HG03457 (cell line): ENCODE measurements around the gene RARG.
"Not testable (repeated sequence)": the region's sequence is repeated elsewhere in the genome, so short reads cannot be mapped to it uniquely, and the experiment has no call there.

ENCODE experiments used
- ATAC-seq: cut with Tn5 transposase; IDR thresholded peaks from one replicate; pipeline ENCODE4 v1.9.1; 2021; ENCODE audit warnings: moderate number of reproducible peaks; ENCODE audit not compliant: unreplicated experiment

RARG gene

DNA sequence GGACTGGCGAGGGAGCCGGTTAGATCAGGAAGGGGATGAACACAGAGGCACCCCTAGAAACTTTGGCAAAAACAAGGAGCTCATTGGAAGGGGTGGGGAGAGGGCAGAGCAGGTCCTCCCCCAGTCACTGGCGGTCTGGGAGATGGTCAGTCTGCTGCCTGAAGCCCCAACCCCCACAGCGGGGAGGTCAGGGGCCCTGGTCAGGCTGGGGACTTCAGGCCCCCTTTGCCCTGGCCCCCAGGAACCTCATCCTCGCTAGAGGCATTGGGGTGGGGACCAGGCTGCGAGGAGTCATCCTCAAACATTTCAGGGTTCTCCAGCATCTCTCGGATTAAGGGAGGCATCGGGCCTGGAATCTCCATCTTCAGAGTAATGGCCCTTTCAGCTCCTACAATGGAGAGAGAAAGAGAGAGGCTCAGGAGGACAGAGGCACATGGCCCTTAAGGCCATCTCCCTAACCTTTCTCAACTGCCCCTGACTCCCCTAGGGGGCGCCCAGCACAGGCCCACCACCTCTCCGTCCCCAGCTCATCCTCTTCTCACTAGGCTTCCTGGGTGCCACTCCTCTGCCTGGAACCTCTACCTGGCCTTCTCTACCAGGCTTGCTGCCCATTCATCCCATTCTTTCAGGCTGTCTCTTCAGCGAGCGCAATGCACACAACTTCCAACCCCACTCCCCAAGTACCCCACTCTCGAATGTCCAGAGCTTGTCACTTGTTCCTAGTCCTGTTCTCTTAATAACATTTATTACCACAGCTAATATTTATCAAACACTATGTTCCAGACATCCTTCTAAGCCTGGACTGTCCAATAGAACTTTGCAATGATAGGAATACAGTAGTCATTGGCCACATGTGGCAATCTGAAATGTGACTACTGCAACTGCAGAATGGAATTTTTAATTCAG is 20.3 kb downstream of the RARG start:
- no peak for ATAC-seq

DNA sequence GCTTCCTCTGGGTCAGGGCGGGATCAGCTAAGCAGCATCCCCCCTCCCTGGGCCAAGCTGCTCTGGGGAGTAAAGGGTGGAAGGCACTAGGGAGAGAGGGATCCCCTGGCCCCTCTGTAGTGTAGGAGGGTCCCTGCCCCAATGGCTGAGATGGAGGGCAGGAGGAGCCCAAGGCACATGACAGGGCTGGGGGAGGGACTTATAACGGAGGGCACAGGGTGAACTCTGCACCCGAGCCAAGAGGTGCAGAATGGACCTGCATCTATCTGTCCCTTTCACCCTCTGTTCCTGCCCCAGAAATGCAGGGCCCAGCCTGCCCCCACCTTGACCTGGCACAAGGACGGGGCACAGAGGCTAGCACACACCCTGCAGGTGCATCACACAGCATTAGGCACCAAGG is 21.2 kb downstream of the RARG start:
- ATAC-seq = no peak

DNA sequence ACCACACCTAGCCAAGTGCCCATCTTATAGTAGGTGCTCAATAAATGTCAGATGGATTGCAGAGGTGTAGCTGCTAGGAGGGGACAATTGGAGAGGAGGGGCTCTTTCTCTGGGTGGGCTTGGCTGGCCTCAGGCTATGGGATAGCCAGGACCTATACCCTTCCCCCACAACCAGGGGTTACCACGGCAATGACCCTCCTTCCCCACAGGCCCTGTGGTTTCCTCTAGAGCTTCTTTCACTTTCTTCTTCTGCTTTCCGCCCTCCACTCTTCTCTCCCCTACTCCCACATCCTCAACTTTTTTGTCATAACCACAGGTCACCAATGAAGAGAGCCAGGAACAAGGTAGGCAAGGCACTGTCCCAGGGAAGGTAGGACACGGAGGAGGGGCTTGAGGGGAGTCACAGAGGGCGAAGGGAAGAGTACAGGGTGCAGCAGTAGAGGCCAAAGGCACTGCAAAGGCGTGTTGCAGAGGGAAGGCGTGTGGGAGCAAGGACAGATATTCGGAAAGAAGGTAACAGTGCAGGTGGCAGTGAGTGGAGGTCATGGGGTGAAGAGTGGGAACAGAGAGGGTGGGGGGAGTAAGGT is 23.0 kb downstream of the RARG start:
- ATAC-seq = no peak

DNA sequence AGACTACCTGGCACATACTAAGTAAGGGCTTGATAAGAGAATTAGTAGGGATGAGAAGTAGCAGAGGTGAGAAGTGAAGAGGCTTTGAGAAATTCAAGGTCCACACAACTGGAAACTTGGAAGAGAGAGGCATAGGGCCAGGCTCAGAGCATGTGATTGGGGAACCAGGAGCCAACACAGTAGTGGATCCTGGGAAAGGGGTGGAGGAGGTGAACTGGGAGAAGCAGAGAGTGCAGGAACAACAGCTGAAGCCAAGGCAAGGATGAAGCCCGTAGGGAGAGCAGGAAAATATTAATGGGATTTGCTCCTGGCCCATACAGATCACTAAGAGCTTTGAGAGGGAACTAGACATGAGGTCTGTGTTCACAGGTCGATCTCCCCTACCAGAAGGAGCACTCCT is 23.6 kb downstream of the RARG start:
- ATAC-seq = no peak

DNA sequence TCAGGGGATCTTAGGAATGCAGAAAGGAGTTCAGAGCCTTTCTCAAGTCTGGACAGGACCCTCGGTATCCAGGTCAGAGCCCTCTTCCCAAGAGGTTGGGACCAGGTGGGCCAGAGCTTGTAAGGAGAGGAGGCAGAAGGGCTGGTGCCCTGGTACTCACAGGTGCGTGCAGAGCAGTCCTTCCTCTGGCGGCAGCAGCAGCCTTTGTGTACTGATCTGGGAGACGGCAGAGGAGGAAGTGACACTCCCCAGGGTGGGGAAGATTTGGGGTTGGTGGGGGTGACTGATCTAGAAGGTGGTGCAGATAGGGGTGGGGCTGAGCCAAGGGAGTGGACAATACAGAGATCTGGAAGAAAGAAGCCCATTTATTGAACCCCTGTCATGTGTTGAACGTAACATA is 25.0 kb downstream of the RARG start, which contains the start of gene ITGB7:
TSS of gene ITGB7 (minus strand) at position 210 of the 400 bp plus-strand sequence. CDS start 6,808 bp downstream, outside the sequence.
- no peak for ATAC-seq

DNA sequence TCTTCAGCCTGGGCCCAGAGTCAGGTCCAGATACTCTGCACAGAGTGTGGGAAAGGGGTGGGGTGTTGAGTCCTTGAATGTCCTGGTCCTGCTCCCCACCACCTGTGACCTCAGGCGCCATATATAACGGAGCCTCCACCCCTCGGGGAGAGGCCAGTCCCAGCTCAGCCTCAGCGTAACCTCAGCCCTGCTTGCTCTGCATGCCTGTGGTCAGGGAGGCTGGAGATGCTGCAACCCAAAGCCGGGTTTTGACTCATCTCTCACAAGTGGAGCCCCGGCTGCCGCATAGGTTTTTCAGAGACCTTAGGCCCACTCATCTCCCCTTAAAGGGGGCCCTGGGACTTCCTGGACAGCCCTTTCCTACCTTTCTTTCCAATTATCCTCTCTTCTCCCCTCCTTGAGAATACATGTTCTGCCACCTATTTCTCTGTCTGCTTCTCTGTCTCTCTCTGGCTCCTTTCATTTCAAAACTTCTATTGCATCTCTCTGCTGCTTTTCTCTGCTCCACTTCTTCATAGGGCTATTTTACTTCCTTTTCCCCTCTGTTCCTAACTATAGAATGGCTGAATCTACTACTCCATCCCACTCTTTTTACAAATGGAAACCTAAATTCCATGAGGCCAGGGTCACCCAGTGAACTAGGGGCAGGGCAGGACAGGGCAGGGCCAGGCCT is 26.1 kb downstream of the RARG start:
- peak; percentile 64 for ATAC-seq

DNA sequence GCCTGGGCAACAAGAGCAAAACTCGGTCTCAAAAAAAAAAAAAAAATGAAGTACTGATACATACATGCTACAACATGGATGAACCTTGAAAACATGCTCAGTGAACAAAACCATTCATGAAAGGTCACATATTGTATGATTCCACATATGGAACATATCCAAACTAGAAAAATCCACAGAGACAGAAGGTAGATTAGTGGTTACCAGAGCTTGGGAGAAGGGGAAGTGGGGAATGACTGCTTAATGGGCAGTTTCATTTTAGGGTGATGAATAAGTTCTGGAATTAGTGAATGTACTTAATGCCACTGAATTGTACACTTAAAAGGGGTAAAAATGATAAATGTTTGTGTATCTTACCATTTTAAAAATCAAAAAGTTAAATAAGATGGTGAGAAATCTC is 27.7 kb downstream of the RARG start:
- ATAC-seq = no peak

DNA sequence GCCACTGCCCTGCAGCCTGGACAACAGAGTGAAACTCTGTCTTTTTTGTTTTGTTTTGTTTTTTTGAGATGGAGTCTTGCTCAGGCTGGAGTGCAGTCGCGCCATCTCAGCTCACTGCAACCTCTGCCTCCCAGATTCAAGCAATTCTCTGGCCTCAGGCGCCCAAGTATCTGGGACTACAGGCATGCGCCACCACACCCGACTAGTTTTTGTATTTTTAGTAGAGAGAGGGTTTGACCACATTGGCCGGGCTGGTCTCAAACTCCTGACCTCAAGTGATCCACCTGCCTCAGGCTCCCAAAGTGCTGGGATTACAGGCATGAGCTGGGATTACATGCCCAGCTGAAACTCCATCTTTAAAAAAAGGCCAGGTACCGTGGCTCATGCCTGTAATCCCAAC is 29.7 kb downstream of the RARG start:
- ATAC-seq = not testable (repeated sequence)

DNA sequence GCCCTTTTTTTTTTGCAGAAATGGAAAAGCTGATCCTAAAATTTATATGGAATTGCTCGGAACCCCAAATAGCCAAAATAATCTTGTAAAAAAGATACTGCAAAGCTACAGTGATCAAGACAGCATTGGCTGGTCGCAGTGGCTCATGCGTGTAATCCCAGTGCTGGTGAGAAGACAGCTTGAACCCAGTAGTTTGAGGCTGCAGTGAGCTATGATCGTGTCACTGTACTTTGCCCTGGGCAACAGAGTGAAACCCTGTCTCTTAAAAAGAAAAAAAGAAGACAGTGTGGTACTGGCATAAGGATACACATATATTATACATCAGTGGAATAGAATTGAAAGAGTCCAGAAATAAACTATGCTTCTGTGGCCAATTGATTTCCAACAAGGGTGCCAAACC is 30.4 kb downstream of the RARG start:
- ATAC-seq = no peak

DNA sequence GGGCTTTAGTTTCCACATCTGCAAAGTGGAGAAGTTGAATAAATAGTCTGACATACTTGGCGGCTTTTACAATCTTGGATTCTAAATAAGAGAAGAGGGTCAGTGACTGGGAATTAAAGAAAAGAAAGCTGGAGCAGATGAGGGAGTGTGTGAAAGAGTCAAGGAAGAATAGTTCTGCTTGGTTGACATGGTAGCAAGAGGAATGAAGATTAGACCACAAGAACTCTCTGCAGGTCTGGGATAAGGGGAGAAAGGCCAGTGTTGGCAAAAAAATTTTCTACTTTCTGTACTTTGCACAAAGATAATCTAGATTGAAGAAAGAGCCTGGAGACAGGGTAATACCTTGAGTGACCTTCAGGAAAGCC is 30.9 kb downstream of the RARG start:
- ATAC-seq = no peak

DNA sequence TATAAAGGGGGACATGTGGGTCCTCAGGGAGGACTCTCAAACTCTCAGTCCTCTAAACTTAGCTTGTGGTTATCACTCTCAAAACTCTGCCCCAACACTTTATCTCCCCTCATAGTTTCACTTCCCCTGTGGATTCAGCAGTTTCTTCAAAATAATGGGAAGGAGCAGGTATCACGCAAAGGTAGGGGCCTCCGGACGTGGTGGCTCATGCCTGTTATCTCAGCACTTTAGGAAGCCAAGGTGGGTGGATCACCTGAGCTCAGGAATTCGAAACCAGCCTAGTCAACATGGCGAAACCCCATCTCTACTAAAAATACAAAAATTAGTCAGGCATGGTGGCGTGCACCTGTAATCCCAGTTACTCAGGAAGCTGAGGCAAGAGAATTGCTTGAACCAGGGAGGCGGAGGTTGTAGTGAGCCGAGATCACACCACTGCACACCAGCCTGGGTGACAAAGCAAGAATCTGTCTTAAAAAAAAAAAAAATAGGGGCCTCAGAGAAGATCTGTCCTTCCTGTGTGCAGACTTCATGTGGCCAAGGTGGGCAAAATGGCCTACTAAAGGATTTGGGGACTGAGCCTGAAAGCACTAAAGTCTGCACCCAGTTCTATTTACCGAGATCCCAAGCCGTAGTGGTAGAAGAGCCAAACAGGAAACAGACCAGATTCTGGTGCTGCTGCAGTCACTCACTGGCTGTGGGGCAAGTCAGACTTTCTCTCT is 31.4 kb downstream of the RARG start:
- ATAC-seq = no peak

DNA sequence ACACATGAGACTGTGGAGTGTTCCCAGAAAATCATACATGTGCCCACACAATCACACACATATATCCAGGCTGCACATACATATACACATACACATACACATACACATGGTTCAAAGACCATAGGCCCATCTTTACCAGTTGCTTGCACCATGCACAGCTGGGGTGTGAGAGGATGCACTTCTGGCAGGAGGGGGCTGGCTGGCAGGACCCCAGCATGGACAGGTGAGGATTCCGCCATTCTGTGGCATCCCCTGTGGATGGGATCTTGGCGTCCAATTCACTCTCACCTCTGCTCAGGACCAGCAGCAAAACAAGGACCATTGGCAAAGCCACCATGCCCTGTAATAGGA is 31.9 kb downstream of the RARG start:
- ATAC-seq = no peak

DNA sequence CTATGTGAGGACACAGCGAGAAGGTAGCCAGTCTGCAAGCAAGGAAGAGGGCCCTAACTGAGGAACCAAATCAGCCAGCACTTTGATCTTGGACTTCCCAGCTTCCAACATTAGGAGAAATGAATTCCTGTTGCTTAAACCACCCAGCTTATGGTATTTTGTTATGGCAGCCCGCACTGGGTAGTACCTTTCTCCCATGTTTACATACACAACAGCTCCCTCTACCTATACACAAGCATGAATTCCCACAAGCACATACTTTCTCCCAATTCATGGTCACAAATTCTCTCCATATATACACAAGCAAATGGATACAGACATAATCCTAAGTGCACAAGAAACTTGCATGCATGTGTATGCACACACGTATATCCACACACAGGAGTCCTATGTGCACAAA is 32.3 kb downstream of the RARG start:
- ATAC-seq = no peak

DNA sequence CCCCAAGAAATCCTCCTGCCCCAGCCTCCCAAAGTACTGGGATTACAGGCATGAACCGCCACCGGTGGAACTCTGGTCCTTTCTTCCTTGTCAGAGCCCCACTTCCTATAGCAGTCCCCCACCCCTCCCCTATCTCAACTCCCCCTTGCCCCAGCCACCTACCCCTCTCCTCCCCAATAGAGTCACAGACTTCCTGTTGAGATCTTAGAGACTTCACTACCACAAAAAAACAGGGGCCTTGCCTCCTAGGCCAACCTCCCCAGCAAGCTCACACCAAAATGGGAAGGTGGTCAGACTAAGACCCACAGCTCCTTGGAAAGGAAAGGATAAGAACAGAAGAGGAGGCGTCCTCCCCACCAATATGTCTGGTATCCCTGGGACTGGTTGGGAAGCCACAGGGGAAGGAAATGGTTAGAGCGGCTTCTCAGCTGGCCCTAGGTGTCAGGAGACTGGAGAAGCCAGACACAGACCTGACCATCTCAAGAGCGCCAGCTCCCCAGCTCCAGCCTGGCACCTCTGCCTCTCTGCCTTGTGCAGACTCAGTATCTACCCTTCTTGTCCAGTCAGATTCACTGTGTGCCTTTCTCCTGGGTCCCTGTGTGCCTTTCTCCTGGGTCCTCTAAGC is 33.4 kb downstream of the RARG start:
- ATAC-seq = no peak

DNA sequence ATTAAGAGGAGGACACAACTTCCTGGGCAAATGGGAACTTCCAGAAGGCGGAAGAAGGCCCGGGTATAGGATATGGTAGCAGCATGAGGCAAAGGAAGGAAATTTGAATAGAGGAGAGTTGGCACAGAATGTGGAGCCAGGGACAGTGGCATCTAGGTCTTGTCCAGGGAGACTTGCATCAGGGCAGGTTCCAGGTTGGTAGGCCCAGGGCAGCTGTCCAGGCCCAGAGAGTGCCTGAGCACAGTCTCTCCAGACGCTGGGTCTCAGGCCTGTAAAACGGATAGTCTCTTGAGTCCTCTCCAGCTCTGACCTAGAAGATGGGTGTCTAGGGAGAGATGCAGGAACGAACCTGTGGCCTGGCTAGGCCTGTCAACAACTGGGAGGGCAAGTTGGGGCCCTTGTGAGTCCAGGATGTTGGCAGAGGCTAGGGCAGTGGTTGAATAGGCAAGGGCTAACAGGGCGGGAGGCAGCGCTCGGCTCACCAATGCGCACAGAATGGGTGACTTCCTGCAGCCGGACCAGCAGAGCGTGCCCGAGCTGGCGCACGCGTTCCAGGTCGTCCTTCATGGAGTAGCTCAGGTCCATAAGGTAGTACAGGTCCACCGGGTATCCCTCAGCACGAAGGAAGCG is 34.9 kb downstream of the RARG start:
- no peak for ATAC-seq

DNA sequence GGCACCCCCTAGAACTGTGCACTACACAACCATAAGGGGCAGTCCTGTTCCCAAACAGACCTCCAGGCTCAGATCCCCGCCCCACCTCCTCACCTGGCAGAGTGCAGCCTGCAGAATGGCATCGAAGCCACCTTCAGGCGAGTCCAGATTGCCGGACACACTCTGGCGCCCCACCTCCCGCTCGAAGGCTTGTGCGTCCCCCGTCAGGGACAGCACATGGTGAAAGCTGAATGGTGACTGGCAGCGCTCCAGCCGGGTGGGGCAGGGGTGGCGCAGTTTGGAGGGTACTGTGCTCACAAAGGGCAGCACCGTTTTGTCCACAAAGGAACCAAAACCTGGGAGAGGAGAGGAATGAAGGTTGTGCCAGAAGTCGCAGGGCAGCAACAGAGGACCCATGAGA is 35.5 kb downstream of the RARG start:
- no peak for ATAC-seq

DNA sequence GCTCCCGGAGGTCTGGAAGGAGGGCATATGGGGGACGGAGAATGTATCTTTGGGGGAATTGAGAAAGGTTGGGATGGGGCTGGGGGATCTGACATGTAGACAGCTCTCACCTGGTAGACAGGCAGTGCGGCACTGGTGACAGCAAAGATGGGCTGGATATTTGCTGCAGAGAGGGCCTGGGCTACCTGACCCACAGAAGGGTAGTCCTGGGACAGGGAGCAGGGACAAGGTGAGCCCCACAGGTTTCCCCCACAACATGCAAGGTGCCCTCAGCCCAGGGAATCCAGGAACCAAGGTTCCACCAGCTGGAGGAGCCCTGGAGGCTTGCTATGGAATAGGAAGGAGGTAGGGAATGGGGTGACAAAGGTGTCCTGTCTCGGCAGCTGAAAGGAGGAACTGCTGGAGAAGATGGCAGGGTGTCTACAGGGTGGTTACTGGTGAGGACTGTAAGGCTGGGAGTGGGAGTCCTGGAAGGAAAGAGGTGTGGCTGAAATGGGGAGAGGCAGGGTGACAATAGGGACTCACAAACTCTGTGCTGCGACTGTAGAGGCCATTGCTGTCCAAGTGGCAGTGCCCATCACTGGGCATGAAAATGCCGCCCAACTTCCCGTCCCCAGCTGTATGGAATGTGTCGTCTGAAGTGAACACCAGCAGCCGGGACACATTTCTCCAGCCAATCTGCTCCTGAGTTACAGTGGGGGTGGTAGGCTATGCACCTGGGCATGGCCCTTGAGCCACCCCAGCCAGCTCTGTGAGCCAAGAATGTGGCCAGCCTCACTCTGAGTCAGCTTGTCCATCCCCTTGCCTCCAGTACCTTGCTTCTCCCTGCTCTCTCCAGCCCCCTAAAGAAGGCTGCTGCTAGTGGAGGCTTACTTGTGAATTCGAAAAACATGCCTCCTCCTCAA is 36.2 kb downstream of the RARG start:
- no peak for ATAC-seq

DNA sequence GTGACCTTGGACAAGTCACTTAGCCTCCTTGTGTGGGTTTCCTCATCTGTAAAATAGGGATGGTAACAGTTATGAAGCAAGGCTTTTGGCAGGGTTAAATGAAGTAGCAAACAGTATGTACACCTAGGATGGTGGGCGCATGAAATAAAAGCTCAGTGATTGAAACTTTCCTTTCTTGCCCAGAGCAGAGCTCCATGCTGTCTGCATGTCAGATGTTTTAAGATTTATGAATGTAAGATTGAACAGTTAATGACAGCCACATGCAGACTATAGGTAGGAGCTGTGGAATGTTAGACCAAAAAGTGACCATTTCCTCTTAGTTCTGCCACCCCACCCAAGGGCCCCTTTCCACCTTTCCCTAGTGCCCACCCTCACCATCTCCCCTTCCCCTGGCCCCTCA is 37.0 kb downstream of the RARG start:
- no peak for ATAC-seq

DNA sequence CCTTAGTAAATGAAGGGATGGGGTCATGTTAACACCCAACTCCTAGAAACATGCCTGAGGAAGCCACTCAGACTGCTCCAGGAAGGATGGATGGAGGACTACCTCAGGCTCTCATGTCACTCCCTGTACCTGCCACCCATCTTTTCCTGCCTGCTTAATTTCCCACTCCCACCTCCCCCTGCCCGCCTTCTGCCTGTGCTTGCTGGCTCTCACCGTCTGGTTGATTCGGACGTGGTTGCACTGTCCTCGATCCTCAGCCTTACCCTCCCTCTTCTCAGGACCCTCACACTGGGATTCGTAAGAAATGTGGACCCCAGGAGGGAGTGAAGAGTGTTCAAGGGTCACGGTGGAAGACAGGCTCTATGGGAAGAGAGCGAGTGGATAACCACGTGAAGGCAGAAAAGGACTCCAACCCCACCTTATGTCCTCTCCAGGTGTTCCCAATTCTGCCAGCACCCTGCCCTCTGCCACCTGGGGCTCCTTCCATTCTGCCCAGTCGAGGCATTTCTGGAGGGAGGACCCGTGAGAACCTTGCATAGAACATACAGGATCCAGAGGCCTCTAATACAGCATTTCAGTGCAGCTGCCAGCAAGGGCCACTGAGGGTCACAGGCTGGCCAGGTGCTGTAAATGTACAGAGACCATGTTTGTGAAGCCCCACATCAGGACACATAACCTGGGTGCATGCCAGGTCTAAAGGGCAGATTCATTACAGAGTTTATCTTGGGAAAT is 37.9 kb downstream of the RARG start:
- no peak for ATAC-seq
